Measurements from ENCODE around the gene TAS2R60.

DNA sequence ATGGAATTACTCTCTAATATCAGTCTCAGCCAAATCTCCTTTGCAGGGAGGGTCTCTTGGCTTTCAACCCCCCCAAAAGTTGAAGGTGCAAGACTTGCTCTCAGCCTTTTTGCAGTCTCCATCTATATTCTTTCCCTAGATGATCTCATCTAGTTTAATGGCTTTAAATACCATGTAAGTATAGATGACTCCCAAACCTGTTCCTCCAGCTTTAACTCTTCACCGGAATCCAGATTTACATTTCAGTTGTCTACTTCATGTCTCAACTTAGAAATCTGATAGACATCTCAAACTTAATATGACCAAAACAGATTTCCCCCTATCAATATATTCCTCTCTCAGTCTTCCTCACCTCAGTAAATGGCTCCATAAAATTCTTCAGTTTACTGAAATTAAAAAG lies 24.5 kb downstream of the TAS2R60 start:
- TF ChIP-seq CTCF (IDR thresholded peaks at IDR 0.05) (no peak), POLR2A (IDR thresholded peaks at IDR 0.05) (no peak)

Data from Peyer's patch (tissue), 4 donors.